ENCODE results near the gene CCDC14.
"Not testable (repeated sequence)": the region's sequence is repeated elsewhere in the genome, so short reads cannot be mapped to it uniquely, and the experiment has no call there.

CCDC14 gene

GRCh38 chr3:123939706-123940105 is 21.3 kb downstream of the CCDC14 start:
- peaks cover 44% of the 10 kb centered on the region for H3K36me3 Mint-ChIP-seq
- no peaks in the 10 kb centered on the region for H3K9me3 Mint-ChIP-seq
- ATAC-seq (no peak), DNase-seq (ENCODE audit: low spot score in 2 of 2) (no peak)
- H3K27ac Mint-ChIP-seq, result no peak overlapping the region
- H3K4me1 Mint-ChIP-seq, result no peaks in the 10 kb centered on the region
- no peak overlapping the region for H3K4me3 Mint-ChIP-seq

GRCh38 chr3:123936400-123936799 is 24.6 kb downstream of the CCDC14 start:
- ATAC-seq, result no peak
- no peaks in the 10 kb centered on the region for H3K9me3 Mint-ChIP-seq
- H3K4me1 Mint-ChIP-seq, result no peaks in the 10 kb centered on the region
- H3K4me3 Mint-ChIP-seq, result no peak overlapping the region
- no peak for DNase-seq (ENCODE audit: low spot score in 2 of 2)
- no peak overlapping the region for H3K27ac Mint-ChIP-seq
- H3K36me3 Mint-ChIP-seq, result peaks cover 55% of the 10 kb centered on the region

DNA sequence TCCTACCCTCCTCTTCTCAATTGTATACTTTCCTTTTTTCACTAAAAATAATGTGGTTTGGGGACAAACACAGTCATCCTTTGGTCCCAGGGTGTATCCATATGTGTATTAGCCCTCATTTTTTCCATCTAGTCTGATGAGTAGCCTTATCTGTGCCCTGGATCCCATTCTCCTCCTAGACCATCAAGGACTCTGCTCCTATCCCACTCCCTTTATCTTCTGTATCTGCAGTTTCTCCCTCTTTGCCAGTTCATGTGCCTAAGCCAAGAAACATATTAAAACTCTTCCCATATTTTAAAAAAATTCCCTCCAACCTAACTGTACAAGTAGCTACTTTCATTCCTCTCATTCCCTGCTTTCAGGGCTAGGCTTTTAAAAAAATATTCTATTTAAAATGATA is 25.2 kb downstream of the CCDC14 start:
- ATAC-seq (no peak), DNase-seq (ENCODE audit: low spot score in 2 of 2) (no peak)
- H3K4me3 Mint-ChIP-seq, result no peak overlapping the region
- H3K36me3 Mint-ChIP-seq, result peaks cover 57% of the 10 kb centered on the region
- H3K4me1 Mint-ChIP-seq, result no peaks in the 10 kb centered on the region
- H3K9me3 Mint-ChIP-seq, result no peaks in the 10 kb centered on the region
- H3K27ac Mint-ChIP-seq, result no peak overlapping the region

DNA sequence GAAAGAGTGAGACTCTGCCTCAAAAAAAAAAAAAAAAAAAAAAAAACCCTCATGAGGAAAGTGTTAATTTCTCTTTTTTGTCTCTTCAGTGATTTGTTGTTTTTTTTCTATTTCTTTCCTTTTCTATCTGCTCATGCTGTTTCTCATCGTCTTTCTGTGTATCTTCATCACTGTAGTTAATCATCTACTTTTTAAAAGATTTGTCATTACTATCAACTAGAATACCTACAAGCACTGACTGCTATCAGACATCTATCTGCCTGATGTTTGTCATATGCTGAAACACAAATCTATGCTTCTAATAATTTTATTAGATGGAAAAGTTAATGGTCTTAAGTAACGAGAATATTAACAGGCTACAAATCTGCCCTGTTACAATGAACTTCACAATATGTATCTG is 26.8 kb downstream of the CCDC14 start:
- no peak overlapping the region for H3K27ac Mint-ChIP-seq
- no peak overlapping the region for H3K4me3 Mint-ChIP-seq
- H3K36me3 Mint-ChIP-seq, result peaks cover 50% of the 10 kb centered on the region
- DNase-seq (ENCODE audit: low spot score in 2 of 2) (no peak), ATAC-seq (no peak)
- H3K4me1 Mint-ChIP-seq, result no peaks in the 10 kb centered on the region
- no peaks in the 10 kb centered on the region for H3K9me3 Mint-ChIP-seq

DNA sequence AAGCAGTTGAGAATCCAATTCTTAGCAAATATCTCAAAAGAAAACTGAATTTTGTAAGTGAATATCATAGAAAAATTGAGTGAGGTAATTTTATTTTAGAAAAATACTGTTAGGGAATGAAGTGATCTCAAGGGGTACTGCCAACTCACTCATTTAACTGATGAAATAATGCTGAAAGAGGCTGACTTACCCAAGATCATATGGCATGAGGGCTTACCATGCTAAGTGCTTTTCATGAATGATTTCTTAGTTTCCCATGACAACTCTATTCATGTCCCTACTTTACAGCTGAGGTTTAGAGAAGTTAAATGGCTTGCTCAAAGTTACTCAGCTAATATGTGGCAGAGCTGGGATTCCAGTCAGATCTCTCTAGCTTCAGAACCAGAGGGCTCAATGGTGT is 30.6 kb downstream of the CCDC14 start:
- no peak overlapping the region for H3K27ac Mint-ChIP-seq
- H3K4me1 Mint-ChIP-seq, result no peaks in the 10 kb centered on the region
- H3K4me3 Mint-ChIP-seq, result no peak overlapping the region
- H3K36me3 Mint-ChIP-seq, result peaks cover 58% of the 10 kb centered on the region
- ATAC-seq (no peak), DNase-seq (ENCODE audit: low spot score in 2 of 2) (no peak)
- H3K9me3 Mint-ChIP-seq, result no peaks in the 10 kb centered on the region

- ATAC-seq (no peak), DNase-seq (ENCODE audit: low spot score in 2 of 2) (no peak)
- Mint-ChIP-seq H3K9me3 (peaks cover 1% of the 10 kb centered on the region), H3K4me1 (no peaks in the 10 kb centered on the region), H3K36me3 (peaks cover 55% of the 10 kb centered on the region), H3K27ac (no peak overlapping the region), H3K4me3 (no peak overlapping the region)
Observed at GRCh38 chr3:123929325-123929724, 31.7 kb downstream of the CCDC14 start.

- peaks cover 13% of the 10 kb centered on the region for H3K9me3 Mint-ChIP-seq
- H3K4me1 Mint-ChIP-seq, result no peaks in the 10 kb centered on the region
- no peak for ATAC-seq
- H3K4me3 Mint-ChIP-seq, result no peak overlapping the region
- H3K27ac Mint-ChIP-seq, result no peak overlapping the region
- peaks cover 51% of the 10 kb centered on the region for H3K36me3 Mint-ChIP-seq
- DNase-seq (ENCODE audit: low spot score in 2 of 2), result no peak
Observed at GRCh38 chr3:123926396-123926795, 34.6 kb downstream of the CCDC14 start.

- peaks cover 34% of the 10 kb centered on the region for H3K36me3 Mint-ChIP-seq
- no peaks in the 10 kb centered on the region for H3K4me1 Mint-ChIP-seq
- H3K27ac Mint-ChIP-seq, result no peak overlapping the region
- H3K4me3 Mint-ChIP-seq, result no peak overlapping the region
- no peak for DNase-seq (ENCODE audit: low spot score in 2 of 2)
- ATAC-seq, result no peak
- peaks cover 29% of the 10 kb centered on the region for H3K9me3 Mint-ChIP-seq
Observed at GRCh38 chr3:123920868-123921267, 40.2 kb downstream of the CCDC14 start.

GRCh38 chr3:123920383-123920782 is 40.6 kb downstream of the CCDC14 start:
- Mint-ChIP-seq H3K4me1 (no peaks in the 10 kb centered on the region), H3K27ac (no peak overlapping the region), H3K4me3 (no peak overlapping the region), H3K36me3 (peaks cover 35% of the 10 kb centered on the region), H3K9me3 (peaks cover 29% of the 10 kb centered on the region)
- no peak for ATAC-seq
- DNase-seq (ENCODE audit: low spot score in 2 of 2), result no peak

DNA sequence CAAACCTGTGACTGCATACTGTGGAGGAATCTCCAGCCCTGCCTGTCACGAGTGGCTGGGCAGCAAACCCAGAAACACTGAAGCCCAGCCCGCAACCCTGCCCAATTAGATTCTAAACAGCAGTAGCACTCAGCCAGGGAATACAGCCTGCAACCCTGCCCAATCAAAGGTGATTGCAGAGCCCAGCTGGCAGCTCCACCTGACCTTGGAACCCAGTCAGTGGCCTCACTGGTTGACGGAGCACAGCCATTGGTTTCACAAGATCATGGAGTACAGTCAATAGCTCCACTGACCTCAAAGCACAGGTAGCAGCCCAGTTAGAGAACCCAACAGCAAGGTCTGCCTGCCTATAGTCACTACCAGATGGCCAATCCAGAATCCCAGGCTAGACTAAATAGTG is 41.7 kb downstream of the CCDC14 start:
- Mint-ChIP-seq H3K9me3 (peaks cover 28% of the 10 kb centered on the region), H3K27ac (no peak overlapping the region), H3K4me1 (no peaks in the 10 kb centered on the region), H3K4me3 (no peak overlapping the region), H3K36me3 (peaks cover 39% of the 10 kb centered on the region)
- DNase-seq (ENCODE audit: low spot score in 2 of 2) (no peak), ATAC-seq (no peak)

GRCh38 chr3:123914829-123915228 is 46.2 kb downstream of the CCDC14 start:
- ATAC-seq, result no peak
- Mint-ChIP-seq H3K27ac (no peak overlapping the region), H3K4me3 (no peak overlapping the region), H3K4me1 (no peaks in the 10 kb centered on the region), H3K36me3 (peaks cover 13% of the 10 kb centered on the region), H3K9me3 (peaks cover 3% of the 10 kb centered on the region)
- DNase-seq (ENCODE audit: low spot score in 2 of 2), result no peak

DNA sequence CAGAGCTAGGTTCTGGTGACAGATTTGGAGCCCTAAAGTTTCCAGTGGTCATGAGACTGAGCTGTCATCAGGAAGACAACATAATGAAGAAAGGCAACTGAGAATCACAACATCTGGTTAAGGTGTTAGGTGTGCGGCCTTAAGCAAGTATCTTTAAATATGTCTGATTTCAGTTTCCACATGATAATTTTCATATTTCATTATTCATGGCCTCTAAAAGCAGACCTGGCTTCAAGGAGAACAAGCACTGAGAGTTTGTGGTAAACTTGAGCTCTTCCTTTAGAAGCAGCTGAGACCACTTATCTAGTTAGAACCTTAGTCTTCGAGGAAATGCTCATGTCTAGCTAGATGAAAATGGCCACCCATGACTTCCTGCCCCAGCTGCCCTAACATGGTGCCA is 51.2 kb downstream of the CCDC14 start:
- DNase-seq (ENCODE audit: low spot score in 2 of 2), result no peak
- Mint-ChIP-seq H3K4me1 (no peaks in the 10 kb centered on the region), H3K36me3 (no peaks in the 10 kb centered on the region), H3K4me3 (no peak overlapping the region), H3K9me3 (no peaks in the 10 kb centered on the region), H3K27ac (no peak overlapping the region)
- no peak for ATAC-seq

- no peak overlapping the region for H3K4me3 Mint-ChIP-seq
- H3K27ac Mint-ChIP-seq, result no peak overlapping the region
- DNase-seq (ENCODE audit: low spot score in 2 of 2) (no peak), ATAC-seq (no peak)
- no peaks in the 10 kb centered on the region for H3K36me3 Mint-ChIP-seq
- H3K4me1 Mint-ChIP-seq, result no peaks in the 10 kb centered on the region
- no peaks in the 10 kb centered on the region for H3K9me3 Mint-ChIP-seq
Observed at GRCh38 chr3:123907720-123908119, 53.3 kb downstream of the CCDC14 start.

GRCh38 chr3:123899300-123899865 is 61.6 kb downstream of the CCDC14 start:
- Mint-ChIP-seq H3K27ac (no peak overlapping the region), H3K36me3 (no peaks in the 10 kb centered on the region), H3K4me1 (no peaks in the 10 kb centered on the region)

DNA sequence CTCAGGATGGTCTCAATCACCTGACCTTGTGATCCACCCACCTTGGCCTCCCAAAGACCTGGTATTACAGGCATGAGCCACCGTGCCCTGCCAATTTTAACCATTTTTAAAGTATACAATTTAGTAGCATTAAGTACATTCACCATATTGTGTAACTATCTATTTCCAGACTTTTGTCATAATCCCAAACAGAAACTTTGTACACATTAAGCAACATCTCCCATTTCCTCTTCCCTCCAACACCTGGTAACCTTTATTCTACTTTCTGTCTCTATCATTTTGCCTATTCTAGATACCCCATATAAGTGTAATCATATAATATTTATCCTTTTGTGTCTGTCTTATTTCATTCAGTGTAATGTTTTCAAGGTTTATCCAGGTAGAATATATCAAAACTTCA is 68.0 kb downstream of the CCDC14 start:
- no peak for DNase-seq (ENCODE audit: low spot score in 2 of 2)
- no peak for ATAC-seq
- Mint-ChIP-seq H3K4me3 (no peak overlapping the region), H3K36me3 (no peaks in the 10 kb centered on the region), H3K9me3 (peaks cover 13% of the 10 kb centered on the region), H3K27ac (no peak overlapping the region), H3K4me1 (no peaks in the 10 kb centered on the region)

More at GRCh38 chr3:123899300-123899865, 61.6 kb downstream of the CCDC14 start:
- Mint-ChIP-seq H3K4me3 (no peak overlapping the region), H3K9me3 (no peaks in the 10 kb centered on the region)
- ATAC-seq (no peak), DNase-seq (ENCODE audit: low spot score in 2 of 2) (no peak)

DNA sequence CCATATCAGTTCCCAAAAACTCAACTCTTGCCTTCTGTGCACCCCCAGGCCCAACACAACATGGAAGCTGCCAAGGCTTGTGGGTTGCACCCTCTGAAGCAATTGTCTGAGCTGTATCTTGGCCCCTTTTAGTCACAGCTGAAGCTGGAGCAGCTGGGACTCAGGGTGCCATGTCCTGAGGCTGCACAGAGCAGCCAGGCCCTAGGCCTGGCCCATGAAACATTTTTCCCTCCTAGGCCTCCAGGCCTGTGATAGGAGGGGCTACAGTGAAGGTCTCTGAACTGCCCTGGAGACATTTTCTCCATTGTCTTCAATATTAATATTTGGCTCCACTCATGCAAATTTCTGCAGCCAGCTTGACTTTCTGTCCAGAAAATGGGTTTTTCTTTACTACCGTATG is 68.8 kb downstream of the CCDC14 start:
- no peak overlapping the region for H3K27ac Mint-ChIP-seq
- H3K4me3 Mint-ChIP-seq, result no peak overlapping the region
- H3K9me3 Mint-ChIP-seq, result peaks cover 13% of the 10 kb centered on the region
- no peaks in the 10 kb centered on the region for H3K4me1 Mint-ChIP-seq
- H3K36me3 Mint-ChIP-seq, result no peaks in the 10 kb centered on the region
- no peak for DNase-seq (ENCODE audit: low spot score in 2 of 2)
- no peak for ATAC-seq

- H3K36me3 Mint-ChIP-seq; H3K4me1 Mint-ChIP-seq; H3K4me3 Mint-ChIP-seq; ATAC-seq; DNase-seq (ENCODE audit: low spot score in 2 of 2); H3K27ac Mint-ChIP-seq: not testable (repeated sequence)
- H3K9me3 Mint-ChIP-seq, result peaks cover 13% of the 10 kb centered on the region
Observed at GRCh38 chr3:123890991-123891390, 70.0 kb downstream of the CCDC14 start.
